ENCODE measurements around the gene AP1G2. TPM values are rescaled to one million over a fixed set of nuclear protein-coding genes. Genes with fewer than 3 reads are reported as not detected.
A peak's percentile ranks its signal among the peaks of the same experiment; 100 is the strongest.

AP1G2 gene
- total and polyA plus RNA-seq, 2 of the 13 experiments (the other 11 are each of a cell fraction or from before 2014, with no cell fraction given) = 96.9 to 611 TPM

DNA sequence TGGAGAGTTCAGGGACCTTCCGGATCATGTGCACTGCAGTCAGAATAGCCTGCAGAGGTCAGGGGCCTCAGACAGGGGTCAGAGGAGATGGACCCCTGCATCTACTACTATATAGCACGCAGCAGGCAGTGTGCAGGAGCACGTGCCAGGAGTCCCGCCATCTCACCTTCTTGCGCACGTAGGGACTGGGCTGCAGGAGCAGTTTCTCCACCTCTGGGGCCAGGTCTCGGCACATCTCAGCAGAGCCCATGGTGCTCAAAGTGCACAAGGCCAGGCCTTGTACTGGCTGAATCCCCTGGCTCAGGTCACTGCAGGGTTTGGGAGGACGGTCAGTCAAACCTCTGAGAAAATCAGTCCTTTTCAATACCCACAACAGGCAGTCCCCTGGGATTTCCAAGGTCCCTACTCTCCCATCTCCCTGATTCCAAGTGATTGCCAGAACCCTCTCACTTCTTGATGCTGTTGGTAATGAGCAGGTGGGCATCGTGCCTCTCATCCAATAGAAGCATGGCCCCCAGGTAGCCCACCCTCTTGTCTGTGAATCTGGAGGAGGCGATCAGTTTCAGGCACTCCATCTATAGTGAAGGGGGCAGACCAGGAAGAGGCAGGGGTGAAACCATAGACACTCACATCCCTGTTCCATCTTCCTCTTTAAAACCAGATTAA lies 1.3 kb downstream of the AP1G2 start (continued):
- TF ChIP-seq, protein P1, sequence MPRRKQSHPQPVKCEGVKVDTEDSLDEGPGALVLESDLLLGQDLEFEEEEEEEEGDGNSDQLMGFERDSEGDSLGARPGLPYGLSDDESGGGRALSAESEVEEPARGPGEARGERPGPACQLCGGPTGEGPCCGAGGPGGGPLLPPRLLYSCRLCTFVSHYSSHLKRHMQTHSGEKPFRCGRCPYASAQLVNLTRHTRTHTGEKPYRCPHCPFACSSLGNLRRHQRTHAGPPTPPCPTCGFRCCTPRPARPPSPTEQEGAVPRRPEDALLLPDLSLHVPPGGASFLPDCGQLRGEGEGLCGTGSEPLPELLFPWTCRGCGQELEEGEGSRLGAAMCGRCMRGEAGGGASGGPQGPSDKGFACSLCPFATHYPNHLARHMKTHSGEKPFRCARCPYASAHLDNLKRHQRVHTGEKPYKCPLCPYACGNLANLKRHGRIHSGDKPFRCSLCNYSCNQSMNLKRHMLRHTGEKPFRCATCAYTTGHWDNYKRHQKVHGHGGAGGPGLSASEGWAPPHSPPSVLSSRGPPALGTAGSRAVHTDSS (CRISPR knock-in tag; conservative IDR thresholded peaks at IDR 0.05) = no peak
- TF ChIP-seq MLLT10 (CRISPR knock-in tag; IDR thresholded peaks at IDR 0.05) (no peak), ZC3H13 (CRISPR knock-in tag; IDR thresholded peaks at IDR 0.05) (peak; percentile 60; the same call in 1 of the 2 replicates), LCORL (IDR thresholded peaks at IDR 0.05) (no peak), LCORL (CRISPR knock-in tag; IDR thresholded peaks at IDR 0.05) (no peak), FOXO1 (CRISPR knock-in tag; IDR thresholded peaks at IDR 0.05) (0 out of 2 replicates have a peak, but pooled peaks have one; percentile 6), ZFYVE20 (CRISPR knock-in tag; IDR thresholded peaks at IDR 0.05; ENCODE audit: borderline replicate concordance, low read depth) (no peak), ZNF615 (CRISPR knock-in tag; IDR thresholded peaks at IDR 0.05; ENCODE audit: borderline replicate concordance) (0 out of 2 replicates have a peak, but pooled peaks have one; percentile 18), YEATS2 (CRISPR knock-in tag; IDR thresholded peaks at IDR 0.05; ENCODE audit: borderline replicate concordance) (no peak), U2AF2 (IDR thresholded peaks at IDR 0.05; ENCODE audit: low read depth, low read length) (no peak), ZNF451 (CRISPR knock-in tag; IDR thresholded peaks at IDR 0.05) (no peak), NFE2L2 (IDR thresholded peaks at IDR 0.05; ENCODE audit: low read length) (no peak), MXD4 (CRISPR knock-in tag; IDR thresholded peaks at IDR 0.05) (no peak), ZNF180 (CRISPR knock-in tag; IDR thresholded peaks at IDR 0.05; ENCODE audit: borderline replicate concordance, low read depth) (no peak), FOXA1 (IDR thresholded peaks at IDR 0.05) (no peak), FOXA1 (CRISPR knock-in tag; IDR thresholded peaks at IDR 0.05) (no peak), ZNF674 (CRISPR knock-in tag; IDR thresholded peaks at IDR 0.05; ENCODE audit: low read depth) (no peak), SRSF9 (IDR thresholded peaks at IDR 0.05; ENCODE audit: borderline replicate concordance, insufficient read depth, low read depth, low read length, poor library complexity, severe bottlenecking) (no peak), ZNF7 (CRISPR knock-in tag; IDR thresholded peaks at IDR 0.05) (no peak), NCOR1 (IDR thresholded peaks at IDR 0.05; ENCODE audit: borderline replicate concordance, low read length) (no peak), IKZF4 (CRISPR knock-in tag; IDR thresholded peaks at IDR 0.05; ENCODE audit: borderline replicate concordance, low read depth, not compliant biosample characterization) (no peak)
- TF ChIP-seq, protein P2, sequence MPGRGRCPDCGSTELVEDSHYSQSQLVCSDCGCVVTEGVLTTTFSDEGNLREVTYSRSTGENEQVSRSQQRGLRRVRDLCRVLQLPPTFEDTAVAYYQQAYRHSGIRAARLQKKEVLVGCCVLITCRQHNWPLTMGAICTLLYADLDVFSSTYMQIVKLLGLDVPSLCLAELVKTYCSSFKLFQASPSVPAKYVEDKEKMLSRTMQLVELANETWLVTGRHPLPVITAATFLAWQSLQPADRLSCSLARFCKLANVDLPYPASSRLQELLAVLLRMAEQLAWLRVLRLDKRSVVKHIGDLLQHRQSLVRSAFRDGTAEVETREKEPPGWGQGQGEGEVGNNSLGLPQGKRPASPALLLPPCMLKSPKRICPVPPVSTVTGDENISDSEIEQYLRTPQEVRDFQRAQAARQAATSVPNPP (CRISPR knock-in tag; IDR thresholded peaks at IDR 0.05) = no peak
- TF ChIP-seq, protein P3, sequence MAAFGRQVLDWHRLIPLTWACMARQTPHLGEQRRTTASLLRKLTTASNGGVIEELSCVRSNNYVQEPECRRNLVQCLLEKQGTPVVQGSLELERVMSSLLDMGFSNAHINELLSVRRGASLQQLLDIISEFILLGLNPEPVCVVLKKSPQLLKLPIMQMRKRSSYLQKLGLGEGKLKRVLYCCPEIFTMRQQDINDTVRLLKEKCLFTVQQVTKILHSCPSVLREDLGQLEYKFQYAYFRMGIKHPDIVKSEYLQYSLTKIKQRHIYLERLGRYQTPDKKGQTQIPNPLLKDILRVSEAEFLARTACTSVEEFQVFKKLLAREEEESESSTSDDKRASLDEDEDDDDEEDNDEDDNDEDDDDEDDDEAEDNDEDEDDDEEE (CRISPR knock-in tag; IDR thresholded peaks at IDR 0.05) = no peak
- TF ChIP-seq, protein P4, sequence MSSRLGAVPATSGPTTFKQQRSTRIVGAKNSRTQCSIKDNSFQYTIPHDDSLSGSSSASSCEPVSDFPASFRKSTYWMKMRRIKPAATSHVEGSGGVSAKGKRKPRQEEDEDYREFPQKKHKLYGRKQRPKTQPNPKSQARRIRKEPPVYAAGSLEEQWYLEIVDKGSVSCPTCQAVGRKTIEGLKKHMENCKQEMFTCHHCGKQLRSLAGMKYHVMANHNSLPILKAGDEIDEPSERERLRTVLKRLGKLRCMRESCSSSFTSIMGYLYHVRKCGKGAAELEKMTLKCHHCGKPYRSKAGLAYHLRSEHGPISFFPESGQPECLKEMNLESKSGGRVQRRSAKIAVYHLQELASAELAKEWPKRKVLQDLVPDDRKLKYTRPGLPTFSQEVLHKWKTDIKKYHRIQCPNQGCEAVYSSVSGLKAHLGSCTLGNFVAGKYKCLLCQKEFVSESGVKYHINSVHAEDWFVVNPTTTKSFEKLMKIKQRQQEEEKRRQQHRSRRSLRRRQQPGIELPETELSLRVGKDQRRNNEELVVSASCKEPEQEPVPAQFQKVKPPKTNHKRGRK (CRISPR knock-in tag; IDR thresholded peaks at IDR 0.05) = no peak
- TF ChIP-seq, protein P5, sequence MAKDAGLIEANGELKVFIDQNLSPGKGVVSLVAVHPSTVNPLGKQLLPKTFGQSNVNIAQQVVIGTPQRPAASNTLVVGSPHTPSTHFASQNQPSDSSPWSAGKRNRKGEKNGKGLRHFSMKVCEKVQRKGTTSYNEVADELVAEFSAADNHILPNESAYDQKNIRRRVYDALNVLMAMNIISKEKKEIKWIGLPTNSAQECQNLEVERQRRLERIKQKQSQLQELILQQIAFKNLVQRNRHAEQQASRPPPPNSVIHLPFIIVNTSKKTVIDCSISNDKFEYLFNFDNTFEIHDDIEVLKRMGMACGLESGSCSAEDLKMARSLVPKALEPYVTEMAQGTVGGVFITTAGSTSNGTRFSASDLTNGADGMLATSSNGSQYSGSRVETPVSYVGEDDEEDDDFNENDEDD (CRISPR knock-in tag; IDR thresholded peaks at IDR 0.05; ENCODE audit: borderline replicate concordance) = no peak
